Mononuclear cell (primary cell): Measurements from ENCODE around the gene OOSP4A. TPM values are rescaled to one million over a fixed set of nuclear protein-coding genes. Genes with fewer than 3 reads are reported as not detected.

ENCODE experiments used
- H3K27me3 ChIP-seq: 2 replicates; pipeline ENCODE4 v1.6.0; 2011; ENCODE audit warnings: low read length, control low read depth; ENCODE audit not compliant: insufficient read depth
- H3K4me1 ChIP-seq: 2 replicates; pipeline ENCODE4 v1.5.1; 2011; ENCODE audit warnings: mild to moderate bottlenecking, low read length, control low read depth; ENCODE audit not compliant: insufficient read depth
- H3K4me3 ChIP-seq: 2 replicates; pipeline ENCODE4 v1.5.1; 2011; ENCODE audit warnings: mild to moderate bottlenecking, low read length, moderate library complexity
- H3K9me3 ChIP-seq: 2 replicates; pipeline ENCODE4 v1.5.1; 2011; ENCODE audit warnings: low read depth, mild to moderate bottlenecking, control low read depth, low read length
- total RNA-seq: library from RNA; depleted of rRNA; stranded (reverse); fragments of >200 nt; gene quantifications from one replicate; pipeline ENCODE4 v1.2.3, GENCODE V29; 2012

The OOSP4A gene
- total RNA-seq, 1 donor, result not detected

DNA sequence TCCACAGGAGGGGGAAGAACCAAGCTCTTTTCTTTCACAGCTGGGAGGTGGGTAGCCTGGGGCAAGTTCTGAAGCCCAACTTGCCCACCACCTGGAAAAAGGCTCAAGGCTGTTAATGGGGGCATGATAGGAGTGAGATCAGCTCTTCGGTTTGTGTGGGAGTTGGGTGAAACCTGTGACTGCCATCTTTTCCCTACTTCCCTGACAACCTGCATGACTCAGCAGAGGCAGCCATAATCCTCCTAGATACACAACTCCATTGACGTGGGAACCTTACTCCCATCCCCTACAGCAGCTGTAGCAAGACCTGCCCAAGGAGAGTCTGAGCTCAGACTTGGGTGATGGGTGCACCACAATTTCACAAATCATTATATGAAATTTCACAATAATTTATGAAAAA lies 39.9 kb downstream of the OOSP4A start:
- Histone ChIP-seq H3K9me3 (no peaks in the 10 kb centered on the region), H3K4me3 (no peak overlapping the region), H3K27me3 (no peaks in the 10 kb centered on the region), H3K4me1 (no peaks in the 10 kb centered on the region)

DNA sequence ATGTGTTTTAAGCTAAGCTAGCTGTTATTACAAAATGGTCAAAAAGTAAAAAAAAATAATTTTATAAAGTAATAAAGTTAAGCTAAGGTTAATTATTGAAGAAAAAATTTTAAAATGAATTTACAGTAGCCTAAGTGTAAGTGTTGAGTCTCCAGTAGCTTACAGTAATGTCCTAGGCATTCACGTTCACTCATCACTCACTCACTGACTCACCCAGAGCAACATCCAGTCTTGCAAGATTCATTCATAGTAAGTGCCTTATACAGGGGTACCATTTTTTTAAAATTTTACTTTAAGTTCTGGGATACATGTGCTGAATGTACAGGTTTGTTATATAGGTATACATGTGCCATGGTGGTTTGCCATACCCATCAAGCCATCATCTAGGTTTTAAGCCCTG lies 41.5 kb downstream of the OOSP4A start:
- Histone ChIP-seq H3K4me3 (no peak overlapping the region), H3K4me1 (no peaks in the 10 kb centered on the region), H3K27me3 (no peaks in the 10 kb centered on the region), H3K9me3 (no peaks in the 10 kb centered on the region)

DNA sequence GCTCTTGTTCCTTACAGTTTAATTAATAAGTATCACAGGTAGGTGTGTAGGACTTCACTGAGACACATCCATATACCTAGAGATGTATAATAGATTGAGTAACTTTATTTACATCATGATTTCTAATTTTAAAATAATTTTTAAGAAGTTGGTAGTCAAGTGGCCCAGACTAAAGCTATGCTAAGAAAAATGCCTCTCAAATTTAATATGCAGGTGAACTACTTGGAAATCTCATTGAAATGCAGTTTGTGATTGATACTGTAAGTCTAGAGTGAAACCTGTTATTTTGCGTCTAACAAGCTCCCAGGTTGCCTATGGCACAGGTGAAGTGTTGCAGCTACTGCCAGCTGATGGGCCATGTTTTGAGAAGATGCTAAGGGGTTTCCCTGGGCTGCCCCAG lies 53.0 kb downstream of the OOSP4A start, which contains the start of gene OOSP4B:
Gene OOSP4B (plus strand): TSS at position 301 of the 400 bp plus-strand sequence.
- no peaks in the 10 kb centered on the region for H3K9me3 ChIP-seq
- no peak within 1 kb of the TSS for H3K4me3 ChIP-seq
- H3K27me3 ChIP-seq, result no peaks in the 10 kb centered on the region
- no peaks in the 10 kb centered on the region for H3K4me1 ChIP-seq

DNA sequence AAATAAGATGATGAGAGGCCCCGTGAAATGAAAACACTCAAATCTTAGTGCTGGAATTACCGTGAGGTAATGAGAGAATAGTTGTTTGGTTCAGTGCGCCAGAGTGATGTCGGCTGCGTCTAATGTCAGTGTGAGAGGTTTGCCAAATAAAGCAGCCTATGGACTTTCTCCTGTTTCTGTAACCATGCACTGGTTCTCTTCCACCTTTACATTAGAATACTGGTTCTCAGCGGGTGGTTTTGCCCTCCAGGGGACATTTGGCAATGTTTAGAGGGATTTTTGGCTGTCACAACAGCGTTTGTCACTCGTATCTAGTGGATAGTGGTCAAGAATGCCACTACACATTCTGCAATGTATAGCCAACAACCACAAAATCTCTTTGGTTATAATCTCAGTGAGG lies 54.2 kb downstream of the OOSP4A start:
- no peaks in the 10 kb centered on the region for H3K9me3 ChIP-seq
- no peaks in the 10 kb centered on the region for H3K27me3 ChIP-seq
- H3K4me3 ChIP-seq, result no peak overlapping the region
- no peaks in the 10 kb centered on the region for H3K4me1 ChIP-seq

Other genes with a start within 250 kb of the OOSP4A start
- 20.9 TPM for gene STX3, start 208.7 kb upstream of the OOSP4A start, total RNA-seq
- gene MRPL16, start 153.3 kb upstream of the OOSP4A start, total RNA-seq, result 21.8 TPM
- gene CBLIF, start 118.5 kb upstream of the OOSP4A start, total RNA-seq, result not detected
- 0.52 TPM for gene TCN1, start 97.5 kb upstream of the OOSP4A start, total RNA-seq
- gene OOSP3, start 85.3 kb upstream of the OOSP4A start, total RNA-seq, result not detected
- gene OOSP1, start 25.6 kb upstream of the OOSP4A start, total RNA-seq, result not detected
- not detected for gene OOSP4B, start 53.1 kb downstream of the OOSP4A start, total RNA-seq
- gene OOSP2, start 76.4 kb downstream of the OOSP4A start, total RNA-seq, result not detected
- 0.31 TPM for gene MS4A3, start 92.6 kb downstream of the OOSP4A start, total RNA-seq
- gene MS4A2, start 124.6 kb downstream of the OOSP4A start, total RNA-seq, result 0.63 TPM
- 237 TPM for gene MS4A6A, start 219.1 kb downstream of the OOSP4A start, total RNA-seq